GM18507 (cell line): ENCODE data around the gene BTN2A1.
"Not testable (repeated sequence)": the region's sequence is repeated elsewhere in the genome, so short reads cannot be mapped to it uniquely, and the experiment has no call there.

Experiments
- DNase-seq: peaks from one replicate; pipeline ENCODE4 v3.0.0; 2011; ENCODE audit warnings: low read depth; ENCODE audit not compliant: insufficient read length; ENCODE audit errors: extremely low spot score
- FAIRE-seq: peaks from 2 replicates; lab custom pipeline; 2011; peaks lifted over from hg19 to GRCh38; lab: Jason Lieb, UNC

Gene BTN2A1

DNA sequence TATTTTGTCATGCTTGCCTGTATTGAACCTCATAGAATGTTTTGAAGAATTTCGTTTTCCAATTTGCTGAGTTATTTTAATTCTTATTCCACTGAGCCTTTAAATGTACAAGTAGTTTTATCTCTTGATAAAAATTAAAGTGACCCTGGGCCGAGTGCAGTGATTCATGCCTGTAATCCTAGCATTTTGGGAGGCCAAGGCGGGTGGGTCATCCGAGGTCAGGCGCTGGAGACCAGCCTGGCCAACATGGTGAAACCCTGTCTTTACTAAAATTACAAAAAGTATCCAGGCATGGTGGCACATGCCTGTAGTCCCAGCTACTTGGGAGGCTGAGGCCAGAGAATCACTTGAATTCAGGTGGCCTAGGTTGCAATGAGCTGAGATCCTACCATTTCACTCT is 3.6 kb downstream of the BTN2A1 start:
- FAIRE-seq, DNase-seq: not testable (repeated sequence)

DNA sequence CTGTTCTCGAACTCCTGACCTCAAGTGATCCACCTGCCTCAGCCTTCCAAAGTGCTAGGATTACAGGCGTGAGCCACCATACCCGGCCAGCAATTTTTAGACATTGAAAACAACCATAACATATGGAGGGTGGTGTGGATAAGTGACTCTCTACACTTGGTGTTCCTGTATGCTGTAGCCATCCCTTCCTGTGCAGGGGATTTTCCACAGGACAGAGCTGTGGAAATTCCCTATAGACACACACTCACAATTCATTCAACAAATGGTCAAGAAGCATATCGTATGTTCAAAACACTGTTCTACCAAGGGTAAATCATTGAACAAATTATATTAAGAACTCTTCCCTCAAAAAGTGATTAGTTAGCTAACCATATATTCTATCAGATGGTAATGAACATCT is 6.3 kb downstream of the BTN2A1 start:
- DNase-seq (no peak), FAIRE-seq (no peak)

DNA sequence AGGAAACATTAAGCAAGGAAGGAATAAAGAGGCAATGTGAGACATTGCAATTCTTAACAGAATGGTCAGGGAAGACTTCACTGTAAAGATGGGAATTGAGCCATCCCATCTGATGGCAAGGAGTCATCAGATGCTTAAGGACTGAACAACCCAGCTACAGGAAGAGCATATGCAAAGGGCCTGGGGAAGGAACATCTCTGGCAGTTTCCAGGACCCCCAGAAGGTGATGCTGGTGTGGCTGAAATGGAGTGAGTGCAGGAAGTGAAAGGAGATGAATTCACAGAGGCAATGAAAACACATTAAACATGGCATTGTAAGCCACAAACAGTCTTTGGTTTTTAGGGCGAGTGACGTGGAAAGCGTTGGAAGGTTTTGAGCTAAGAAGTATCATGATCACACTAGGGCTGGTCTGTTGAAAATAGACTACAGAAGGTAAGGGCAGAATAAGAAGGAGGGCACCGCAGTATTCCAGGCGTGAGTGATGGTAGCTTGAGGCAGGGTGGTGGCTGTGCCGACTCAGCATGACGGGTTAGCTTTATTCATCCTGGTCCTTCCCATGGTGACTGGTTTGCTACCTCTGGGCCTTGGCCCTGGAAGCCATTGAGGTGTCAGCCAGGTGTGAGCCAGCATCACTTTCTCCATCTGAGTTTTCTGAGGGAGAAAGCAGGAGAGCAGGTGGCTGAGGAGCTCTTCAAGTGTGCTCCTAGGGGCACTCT is 6.8 kb downstream of the BTN2A1 start:
- FAIRE-seq (peak; percentile 5), DNase-seq (no peak)

DNA sequence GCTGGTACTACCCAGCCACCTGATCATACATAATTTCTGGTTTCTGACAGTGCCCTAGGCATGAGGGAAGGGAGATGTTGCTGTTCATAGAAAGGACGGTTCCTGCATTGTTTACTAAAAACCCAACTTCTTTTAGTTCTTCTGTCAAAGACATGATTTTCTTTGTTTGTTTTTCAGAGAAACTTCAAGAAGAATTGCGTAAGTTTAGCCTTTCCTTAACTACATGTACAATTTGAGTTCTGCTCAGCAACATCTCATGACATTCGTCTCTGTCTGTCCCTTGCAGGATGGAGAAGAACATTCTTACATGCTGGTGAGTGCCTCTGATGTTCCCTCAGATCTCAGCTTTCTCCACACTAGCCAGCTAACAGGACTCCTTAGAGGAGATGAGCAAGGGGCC is 8.0 kb downstream of the BTN2A1 start:
- no peak for DNase-seq
- no peak for FAIRE-seq

DNA sequence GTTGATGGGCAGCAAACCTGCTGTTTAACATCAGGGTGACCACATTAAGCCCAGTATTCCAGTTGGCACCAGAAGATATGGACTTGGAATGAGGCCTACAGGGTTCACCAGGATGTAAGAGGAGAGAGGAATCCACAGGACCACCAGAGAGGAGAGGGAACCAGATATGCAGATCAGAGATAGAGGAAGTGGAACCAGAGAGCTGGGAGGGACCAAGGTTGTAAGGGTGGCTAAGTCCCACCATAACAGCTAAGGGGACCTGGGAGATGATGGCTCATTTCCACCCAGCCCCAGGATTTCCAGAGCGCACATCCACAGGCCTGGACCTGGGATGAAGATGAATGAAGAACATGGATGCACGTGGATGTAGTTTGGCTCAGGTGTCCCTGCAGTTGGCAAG is 11.1 kb downstream of the BTN2A1 start:
- DNase-seq = no peak

DNA sequence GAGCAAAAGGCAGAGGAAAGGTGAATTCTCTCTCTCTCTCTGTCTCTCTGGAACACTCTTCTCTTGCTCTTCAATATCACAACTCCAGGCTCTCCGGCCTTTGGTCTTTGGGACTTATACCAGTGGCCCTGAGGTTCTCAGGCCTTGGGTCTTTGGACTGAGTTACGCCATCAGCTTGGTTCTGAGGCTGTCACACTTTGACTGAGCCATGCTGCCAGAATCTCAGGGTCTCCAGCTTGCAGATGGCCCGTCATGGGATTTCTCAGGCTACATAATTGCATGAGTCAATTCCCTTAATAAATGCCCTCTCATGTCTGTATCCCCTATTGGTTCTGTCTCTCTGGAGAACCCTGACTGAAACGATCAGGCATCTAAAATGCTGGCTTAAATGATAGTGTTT is 12.9 kb downstream of the BTN2A1 start:
- FAIRE-seq (no peak), DNase-seq (no peak)

More for the DNA sequence above, 11.1 kb downstream of the BTN2A1 start:
- no peak for FAIRE-seq

DNA sequence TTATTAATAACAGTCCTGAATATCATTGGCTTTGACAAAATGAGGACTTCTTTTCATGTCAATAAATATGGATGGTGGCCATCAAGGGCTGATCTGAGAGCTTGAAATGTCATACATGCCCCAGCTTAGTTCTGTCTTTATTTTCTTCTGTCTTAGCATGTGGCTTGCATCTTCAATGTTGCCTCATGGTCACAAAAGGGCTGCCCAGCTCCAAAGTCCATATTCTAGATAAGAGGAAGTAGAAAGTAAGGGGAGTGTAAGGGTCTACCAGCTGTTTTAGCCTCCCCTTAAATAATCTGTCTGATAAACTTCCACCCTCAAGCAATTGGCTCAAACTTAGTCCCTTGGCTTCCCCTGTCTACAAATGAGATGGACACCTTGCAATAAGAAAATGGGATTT is 14.2 kb downstream of the BTN2A1 start:
- FAIRE-seq (no peak), DNase-seq (no peak)

DNA sequence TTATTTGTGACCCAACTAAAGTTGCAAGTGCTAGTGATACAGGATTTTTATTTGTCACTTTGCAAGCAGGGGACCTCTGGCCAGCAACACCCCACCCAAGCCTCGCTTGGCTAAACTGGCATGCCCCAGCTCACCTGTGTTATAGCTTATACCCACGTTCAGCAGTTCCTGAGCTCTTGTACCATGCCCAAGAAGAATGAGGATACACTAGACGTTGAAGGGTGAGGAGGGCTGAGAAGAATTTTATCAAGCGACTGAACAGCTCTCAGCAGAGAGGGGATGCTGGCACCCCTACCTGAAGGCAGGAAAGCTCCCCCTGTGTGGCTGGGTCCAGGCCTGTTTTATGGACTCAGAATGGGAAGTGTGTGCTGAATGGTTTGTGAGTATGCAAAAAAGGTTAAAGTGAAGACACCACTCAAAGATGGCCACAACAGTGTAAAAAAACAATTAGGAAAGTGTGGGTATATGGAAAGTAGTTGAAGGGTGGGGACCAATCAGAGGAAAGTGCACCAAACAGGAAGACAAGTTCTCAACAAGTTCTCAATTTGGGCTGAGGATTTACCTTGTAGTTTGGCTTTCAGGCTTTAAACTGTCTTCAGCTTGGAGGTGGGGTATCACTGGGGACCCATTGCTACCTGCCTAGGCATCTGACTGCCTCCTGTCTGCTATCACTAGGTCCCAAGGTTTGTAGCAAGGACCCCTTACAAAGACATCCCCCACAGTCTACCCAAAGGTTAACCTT is 15.0 kb downstream of the BTN2A1 start:
- peak; percentile 5 for FAIRE-seq
- no peak for DNase-seq

DNA sequence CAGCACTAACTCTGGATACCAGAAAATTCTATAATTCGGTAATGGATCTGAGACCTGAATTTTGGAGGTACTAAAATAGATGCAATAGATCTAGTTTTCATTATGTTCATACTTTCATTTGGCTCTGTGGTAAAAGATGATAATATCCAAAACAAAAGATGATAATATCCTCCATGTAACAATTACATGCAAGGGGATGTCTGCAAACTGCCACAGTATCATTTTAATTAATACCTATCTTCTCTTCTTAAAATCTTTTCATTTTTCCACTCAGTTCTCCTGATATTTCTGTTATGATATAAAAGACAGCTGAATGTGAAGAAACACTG is 15.6 kb downstream of the BTN2A1 start:
- FAIRE-seq (no peak), DNase-seq (no peak)

DNA sequence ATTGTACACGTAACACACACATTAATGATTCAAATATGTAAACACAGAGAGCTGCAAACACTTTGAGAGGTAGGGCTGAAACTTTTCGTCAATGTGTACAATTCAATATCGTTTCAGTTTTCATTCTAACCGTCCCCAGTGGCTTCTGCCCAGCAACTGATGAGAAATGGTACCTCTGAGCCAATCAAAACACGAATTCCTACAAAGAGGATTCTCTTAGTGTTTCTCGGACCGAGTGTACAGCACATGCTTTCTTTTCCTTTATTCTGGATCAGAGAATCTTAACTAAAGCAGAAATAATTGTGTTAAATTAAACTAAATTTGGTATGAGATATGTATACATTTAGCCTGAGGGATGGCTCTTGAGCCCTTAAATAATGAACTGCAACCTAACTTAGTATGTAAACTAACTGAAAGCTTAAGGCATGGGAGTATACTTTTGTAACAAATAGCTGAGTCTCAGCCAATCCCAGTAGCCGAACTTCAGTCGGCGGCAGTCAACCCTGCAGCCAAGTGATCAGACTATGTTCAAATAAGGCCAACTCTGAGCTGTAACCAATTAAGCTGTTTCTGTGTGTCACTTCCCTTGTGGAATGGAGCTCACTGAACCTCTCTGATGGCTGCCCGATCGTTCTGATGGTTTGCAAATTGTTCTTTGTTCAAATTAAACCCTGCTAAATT is 16.1 kb downstream of the BTN2A1 start:
- FAIRE-seq = peak; percentile 97
- peak; percentile 51 for DNase-seq

DNA sequence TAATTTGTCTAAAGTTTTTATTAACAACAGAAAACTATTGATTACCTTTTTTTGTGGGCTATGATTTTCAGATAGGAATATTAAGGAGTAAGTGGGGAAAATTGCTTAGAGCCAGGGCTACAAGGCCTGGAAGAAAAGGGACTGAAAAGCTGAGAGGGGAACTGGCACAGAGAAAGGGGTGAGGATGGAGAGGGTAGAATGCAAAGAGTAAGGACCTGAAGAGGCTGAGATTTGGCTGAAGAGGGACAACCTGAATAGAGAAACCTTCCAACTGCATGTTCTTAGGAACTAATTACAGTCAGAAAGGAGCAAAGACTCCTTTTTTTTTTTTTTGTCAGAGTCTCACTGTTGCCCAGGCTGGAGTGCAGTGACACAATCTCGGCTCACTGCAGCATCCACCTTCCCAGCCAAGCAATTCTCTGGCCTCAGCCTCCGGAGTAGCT is 16.7 kb downstream of the BTN2A1 start:
- DNase-seq (no peak), FAIRE-seq (no peak)

DNA sequence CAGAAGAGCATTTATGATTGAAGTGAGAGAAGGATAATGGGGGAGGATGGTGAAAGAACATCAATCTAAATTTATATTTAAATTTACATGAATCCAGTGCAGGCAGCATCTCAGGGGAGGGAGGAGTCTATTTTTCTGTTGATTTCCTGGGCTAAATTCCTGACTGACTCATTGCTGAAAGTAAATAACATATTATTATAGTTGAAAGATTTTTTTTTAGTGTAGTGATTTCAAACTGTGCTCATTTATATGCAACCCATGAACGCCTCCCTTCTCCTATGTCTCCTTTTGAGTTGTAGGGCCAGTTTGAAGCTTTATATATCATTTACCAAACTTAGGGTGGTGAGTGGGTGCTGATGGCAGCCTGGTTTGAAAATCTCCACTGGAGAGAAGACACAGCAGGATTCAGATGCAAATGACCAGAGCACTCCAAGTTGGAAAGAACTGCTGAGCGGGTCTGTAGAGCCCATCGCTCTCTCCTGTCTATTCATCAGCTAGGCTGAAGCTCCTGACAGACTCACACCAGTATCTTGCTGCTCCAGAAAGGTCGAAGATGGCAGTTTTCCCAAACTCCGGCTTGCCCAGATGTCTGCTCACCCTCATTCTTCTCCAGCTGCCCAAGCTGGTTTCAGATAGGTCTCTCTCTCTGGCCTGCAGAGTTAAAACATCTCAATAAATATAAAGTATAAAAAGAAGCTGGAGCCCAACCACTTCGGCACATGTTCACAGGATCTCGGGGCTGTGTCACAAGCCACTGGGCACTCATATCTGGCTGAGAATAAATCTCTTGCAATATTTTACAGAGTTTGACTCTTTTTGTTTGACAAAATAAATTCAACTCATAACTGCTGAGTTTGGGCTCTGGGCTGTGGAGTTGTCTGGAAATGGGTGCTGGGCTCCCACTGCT is 18.3 kb downstream of the BTN2A1 start:
- DNase-seq (no peak), FAIRE-seq (no peak)

DNA sequence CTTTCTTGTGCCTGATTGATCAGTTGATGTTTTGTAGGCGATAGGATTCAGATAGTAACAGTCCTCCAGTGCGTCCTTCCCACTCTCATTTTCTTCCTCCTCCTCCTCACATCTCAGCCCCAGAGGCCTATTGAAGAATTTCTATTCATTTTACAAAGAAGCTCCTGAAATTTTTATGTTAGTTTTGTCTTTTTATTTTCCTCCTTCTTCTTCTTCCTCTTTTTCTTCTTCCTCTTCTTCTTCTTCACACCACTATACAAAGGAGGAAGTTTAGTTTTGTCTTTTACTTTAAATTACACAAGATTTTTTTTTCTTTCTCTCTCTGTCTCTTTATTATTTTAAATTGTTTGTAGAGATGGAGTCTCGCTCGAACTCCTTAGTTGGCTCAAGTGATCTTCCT is 19.1 kb downstream of the BTN2A1 start:
- no peak for DNase-seq
- no peak for FAIRE-seq

DNA sequence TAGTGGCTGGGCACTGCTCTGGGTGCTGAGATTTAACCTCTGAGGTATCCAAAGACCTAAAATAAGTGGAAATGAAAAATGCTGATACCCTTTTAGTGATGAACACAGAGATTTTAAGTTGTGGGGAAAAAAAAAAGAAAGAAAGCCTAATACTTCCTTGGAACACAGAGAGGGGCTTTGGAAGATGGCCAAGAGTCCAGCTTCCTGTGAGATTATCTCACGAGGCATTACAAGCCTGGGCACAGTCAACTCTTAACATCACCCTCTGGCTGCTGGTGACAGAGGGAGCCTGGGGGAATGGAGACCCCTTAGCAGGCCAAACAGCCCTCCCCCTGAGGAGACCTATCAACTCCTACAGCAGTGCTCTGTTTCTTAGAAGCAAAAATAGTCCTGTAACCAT is 19.7 kb downstream of the BTN2A1 start:
- FAIRE-seq (no peak), DNase-seq (no peak)

DNA sequence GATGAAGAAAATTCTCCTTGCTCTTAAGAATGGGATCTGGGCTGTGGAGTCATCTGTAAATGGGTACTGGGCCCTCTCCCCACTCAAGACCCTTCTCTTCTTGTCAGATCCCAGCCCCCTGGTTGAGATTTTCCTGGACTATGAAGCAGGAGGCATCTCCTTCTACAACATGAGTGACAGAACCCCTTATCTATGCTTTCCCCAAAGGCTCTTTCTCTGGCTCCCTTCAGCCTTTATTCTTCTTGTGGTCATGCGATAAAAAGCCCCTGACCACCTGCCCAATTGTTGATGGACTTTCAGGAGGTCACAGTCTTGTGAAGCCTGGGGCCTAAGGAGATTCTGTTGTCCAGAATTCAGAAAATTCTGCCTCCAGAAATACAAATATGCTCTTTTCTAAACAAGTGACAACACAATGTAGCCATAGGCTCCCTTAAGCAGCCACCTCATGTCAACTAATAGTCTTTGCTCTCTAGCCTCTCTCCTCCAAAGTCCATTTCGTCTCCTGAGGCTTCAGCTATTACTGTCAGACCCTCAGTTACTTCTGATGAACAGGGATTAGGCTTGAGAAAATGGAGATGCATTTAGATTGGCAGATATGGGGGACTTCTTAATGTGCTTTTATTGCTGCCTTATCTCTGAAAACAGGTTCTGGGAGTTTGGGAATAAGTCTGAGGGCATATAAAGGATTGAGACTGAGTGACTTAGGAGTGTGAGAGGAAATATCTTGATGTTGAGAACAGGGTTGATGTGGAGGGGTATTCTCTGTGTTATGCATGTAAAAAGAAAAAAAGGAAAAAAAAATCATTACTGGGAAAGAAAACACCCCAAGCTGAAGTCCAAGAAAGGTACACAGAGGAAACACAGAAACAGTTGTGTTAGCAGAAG is 20.6 kb downstream of the BTN2A1 start:
- DNase-seq (no peak), FAIRE-seq (no peak)

DNA sequence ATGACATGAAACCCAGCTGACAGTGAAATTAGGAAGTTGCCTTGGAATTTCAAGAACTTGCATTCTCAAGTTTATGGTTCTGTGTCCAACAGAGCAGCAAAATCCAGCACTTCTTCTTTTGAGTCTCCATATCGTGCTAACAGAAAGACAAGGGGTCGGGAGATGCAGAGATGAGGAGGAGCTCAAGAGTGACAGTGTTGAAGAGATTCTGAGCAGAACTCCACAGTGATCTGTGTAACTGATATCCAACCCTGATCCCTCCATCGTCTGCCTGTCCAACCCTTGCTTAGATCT is 21.2 kb downstream of the BTN2A1 start:
- FAIRE-seq (no peak), DNase-seq (no peak)

DNA sequence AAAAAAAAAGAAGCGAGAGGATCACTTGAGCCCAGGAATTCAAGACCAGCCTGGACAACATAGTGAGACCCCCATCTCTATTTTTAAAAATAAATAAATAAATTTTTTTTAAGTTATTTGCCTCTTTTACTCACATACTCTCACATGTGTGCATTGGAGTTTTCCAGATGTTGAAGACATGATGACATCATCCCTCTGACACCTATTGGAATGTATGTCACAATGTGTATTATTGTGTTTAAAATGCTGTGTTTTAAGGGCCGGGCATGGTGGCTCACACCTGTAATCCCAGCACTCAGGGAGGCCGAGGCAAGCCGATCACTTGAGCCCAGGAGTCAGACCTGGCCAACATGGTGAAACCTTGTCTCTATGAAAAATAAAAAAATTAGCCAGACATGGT is 24.6 kb downstream of the BTN2A1 start:
- FAIRE-seq (no peak), DNase-seq (no peak)

DNA sequence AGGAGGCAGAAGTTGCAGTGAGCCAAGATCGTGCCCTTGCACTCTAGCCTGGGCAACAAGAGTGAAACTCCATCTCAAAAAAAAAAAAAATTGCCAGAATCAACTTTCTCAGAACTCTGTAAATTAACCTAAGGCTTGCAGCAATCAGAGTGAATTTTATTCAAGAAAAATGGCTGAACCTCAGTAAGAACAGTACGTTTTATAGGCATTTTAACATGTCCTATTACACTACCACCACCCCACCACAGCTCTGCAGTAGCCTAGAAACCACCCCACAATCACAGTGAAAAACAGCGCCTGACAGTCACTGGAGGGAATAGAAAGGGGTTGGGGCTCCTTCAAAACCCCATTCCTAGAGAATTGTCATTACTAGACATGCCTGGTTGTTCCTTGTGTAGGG is 26.0 kb downstream of the BTN2A1 start:
- FAIRE-seq (no peak), DNase-seq (no peak)

DNA sequence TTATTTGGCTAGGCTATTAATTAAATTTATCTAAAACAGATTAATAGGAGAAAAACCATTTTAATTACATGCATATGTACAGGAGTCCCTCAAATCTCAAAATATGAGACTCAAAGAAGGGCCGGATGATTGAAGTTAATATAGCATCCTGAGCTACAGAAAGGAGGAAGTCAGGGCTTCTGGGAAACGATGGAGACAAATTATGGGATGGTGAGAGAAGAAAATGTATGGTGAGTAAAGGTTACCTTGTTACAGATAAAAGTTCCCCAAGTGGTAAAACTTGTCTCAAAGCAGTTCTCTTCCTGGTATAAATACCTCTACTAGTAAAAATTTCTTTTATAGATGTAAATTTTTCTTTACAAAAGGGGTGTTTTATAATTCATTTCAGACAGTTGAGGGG is 26.4 kb downstream of the BTN2A1 start:
- FAIRE-seq = no peak

More for the DNA sequence above, 26.4 kb downstream of the BTN2A1 start:
- DNase-seq = no peak
